HepG2 (cell line): ENCODE data around the gene TPD52L2. TPM values are rescaled to one million over a fixed set of nuclear protein-coding genes. Genes with fewer than 3 reads are reported as not detected.

Experiments
- EEA1 ChIP-seq: sonication (generic); formaldehyde crosslinking; IDR thresholded peaks from 2 replicates; pipeline ENCODE4 v1.5.1; 2020; ENCODE audit warnings: mild to moderate bottlenecking, missing genetic modification reagents, borderline replicate concordance
- MED8 ChIP-seq: sonication (generic); formaldehyde crosslinking; IDR thresholded peaks from 2 replicates; pipeline ENCODE4 v1.8.1; 2023; ENCODE audit warnings: mild to moderate bottlenecking, missing genetic modification reagents; ENCODE audit not compliant: insufficient replicate concordance
- RBM39 ChIP-seq: fragments of 200-400 bp; formaldehyde crosslinking; IDR thresholded peaks from one replicate; pipeline ENCODE4 v1.6.1; 2018; ENCODE audit warnings: antibody characterized with exemption, mild to moderate bottlenecking, low read depth, low read length; ENCODE audit not compliant: poor library complexity, severe bottlenecking
- RCOR2 ChIP-seq: IDR thresholded peaks from 2 replicates; pipeline ENCODE4 v1.6.1; 2016; ENCODE audit warnings: missing biosample characterization, missing genetic modification reagents
- SNAPC2 ChIP-seq: sonication (generic); formaldehyde crosslinking; IDR thresholded peaks from 2 replicates; pipeline ENCODE4 v1.8.1; 2022; ENCODE audit warnings: mild to moderate bottlenecking, missing genetic modification reagents
- STAG1 ChIP-seq: sonication (generic); formaldehyde crosslinking; IDR thresholded peaks from 2 replicates; pipeline ENCODE4 v1.4.0; 2020; ENCODE audit warnings: missing genetic modification reagents
- TBX3 ChIP-seq: fragments of 450-650 bp; IDR thresholded peaks from 2 replicates; pipeline ENCODE4 v1.6.1; 2017; ENCODE audit warnings: antibody characterized with exemption, mild to moderate bottlenecking, inconsistent platforms, borderline replicate concordance
- ZNF546 ChIP-seq: sonication (generic); formaldehyde crosslinking; conservative IDR thresholded peaks from 2 replicates; pipeline ENCODE4 v1.8.1; 2023; ENCODE audit warnings: mild to moderate bottlenecking, missing genetic modification reagents
- ZNF589 ChIP-seq: sonication (generic); formaldehyde crosslinking; conservative IDR thresholded peaks from 2 replicates; pipeline ENCODE4 v1.8.0; 2022; ENCODE audit warnings: mild to moderate bottlenecking, moderate library complexity, missing genetic modification reagents
- ZNF660 ChIP-seq: sonication (generic); formaldehyde crosslinking; IDR thresholded peaks from 2 replicates; pipeline ENCODE4 v1.5.1; 2020; ENCODE audit warnings: mild to moderate bottlenecking, low read depth, missing genetic modification reagents, borderline replicate concordance
- polyA plus RNA-seq, 8 experiments: library from polyadenylated mRNA; depleted of rRNA in 3 of 8; stranded (reverse) in 7 of 8; unstranded in 1 of 8; fragments of >200 nt; fragmentation: Illumina TruSeq in 4 of 8; extraction: Trizol in 4 of 8; gene quantifications; 2 replicates each; pipeline versions ENCODE4 v1.2.1 to v1.2.3, GENCODE V29; 2011 to 2016; ENCODE audit warnings: low read depth in 4 of 8, missing spikeins in 1 of 8, mixed read lengths in 1 of 8; ENCODE audit not compliant: insufficient read depth in 1 of 8
- total RNA-seq, 5 experiments: library from RNA; depleted of rRNA; stranded (reverse); fragments of >200 nt; fragmentation: Illumina TruSeq; extraction: Trizol; gene quantifications; 2 replicates each; pipeline ENCODE4 v1.2.3, GENCODE V29; 2016; ENCODE audit warnings: low read depth in 1 of 5
- TF ChIP-seq, protein P1 (sequence below): sonication (generic); formaldehyde crosslinking; IDR thresholded peaks from 2 replicates; pipeline ENCODE4 v1.5.0; 2020; ENCODE audit warnings: mild to moderate bottlenecking, missing genetic modification reagents, borderline replicate concordance
- TF ChIP-seq, protein P2 (sequence below): sonication (generic); formaldehyde crosslinking; IDR thresholded peaks from 2 replicates; pipeline ENCODE4 v1.8.1; 2023; ENCODE audit warnings: missing genetic modification reagents, inconsistent platforms, borderline replicate concordance
- TF ChIP-seq, protein P3 (sequence below): sonication (generic); formaldehyde crosslinking; IDR thresholded peaks from 2 replicates; pipeline ENCODE4 v1.4.0; 2020; ENCODE audit warnings: missing genetic modification reagents
- TF ChIP-seq, protein P4 (sequence below): sonication (generic); formaldehyde crosslinking; IDR thresholded peaks from 2 replicates; pipeline ENCODE4 v1.5.0; 2020; ENCODE audit warnings: missing genetic modification reagents

Gene TPD52L2
- total and polyA plus RNA-seq, 2 of the 13 experiments (the other 11 are each of a cell fraction or from before 2014, with no cell fraction given) = 156 to 184 TPM

DNA sequence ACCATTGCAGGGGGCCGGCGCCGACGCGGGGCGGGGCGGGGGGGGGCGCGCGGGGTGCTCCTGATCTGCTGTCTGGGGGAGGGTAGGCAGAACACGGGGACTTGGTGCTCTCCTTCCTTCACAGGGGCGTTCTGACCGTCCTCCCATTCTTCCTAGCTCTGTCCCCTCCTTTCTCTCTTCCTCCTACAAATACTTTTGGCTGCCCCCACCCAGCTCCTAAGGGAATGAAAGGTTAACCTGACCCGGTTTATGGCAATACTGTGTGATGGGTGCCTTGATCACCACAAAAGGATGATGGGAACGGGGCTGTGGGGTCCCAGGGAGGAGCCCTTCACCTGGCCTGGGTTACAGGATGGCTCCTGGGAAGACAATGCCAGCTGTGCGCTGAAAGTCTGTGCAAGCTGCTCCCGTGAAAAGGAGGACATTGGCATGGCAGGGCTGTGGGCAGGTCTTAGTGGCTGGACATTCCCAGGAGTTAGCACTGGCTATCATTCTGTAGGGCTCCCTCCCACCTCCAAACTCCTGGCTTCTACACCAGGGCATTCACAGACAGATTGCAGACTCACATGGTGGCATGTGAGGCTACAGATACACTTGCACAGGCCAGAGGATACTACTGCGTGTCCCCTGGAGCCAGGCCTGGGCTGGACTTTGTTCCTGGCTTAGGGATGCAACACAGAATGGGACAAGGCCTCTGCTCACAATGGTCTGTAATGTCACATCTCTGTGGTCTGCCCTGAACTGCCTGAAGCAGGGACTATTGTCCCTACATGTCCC lies 1.9 kb upstream of the TPD52L2 start (continued):
- TF ChIP-seq EEA1 (CRISPR knock-in tag) = no peak
- TF ChIP-seq, protein P1, sequence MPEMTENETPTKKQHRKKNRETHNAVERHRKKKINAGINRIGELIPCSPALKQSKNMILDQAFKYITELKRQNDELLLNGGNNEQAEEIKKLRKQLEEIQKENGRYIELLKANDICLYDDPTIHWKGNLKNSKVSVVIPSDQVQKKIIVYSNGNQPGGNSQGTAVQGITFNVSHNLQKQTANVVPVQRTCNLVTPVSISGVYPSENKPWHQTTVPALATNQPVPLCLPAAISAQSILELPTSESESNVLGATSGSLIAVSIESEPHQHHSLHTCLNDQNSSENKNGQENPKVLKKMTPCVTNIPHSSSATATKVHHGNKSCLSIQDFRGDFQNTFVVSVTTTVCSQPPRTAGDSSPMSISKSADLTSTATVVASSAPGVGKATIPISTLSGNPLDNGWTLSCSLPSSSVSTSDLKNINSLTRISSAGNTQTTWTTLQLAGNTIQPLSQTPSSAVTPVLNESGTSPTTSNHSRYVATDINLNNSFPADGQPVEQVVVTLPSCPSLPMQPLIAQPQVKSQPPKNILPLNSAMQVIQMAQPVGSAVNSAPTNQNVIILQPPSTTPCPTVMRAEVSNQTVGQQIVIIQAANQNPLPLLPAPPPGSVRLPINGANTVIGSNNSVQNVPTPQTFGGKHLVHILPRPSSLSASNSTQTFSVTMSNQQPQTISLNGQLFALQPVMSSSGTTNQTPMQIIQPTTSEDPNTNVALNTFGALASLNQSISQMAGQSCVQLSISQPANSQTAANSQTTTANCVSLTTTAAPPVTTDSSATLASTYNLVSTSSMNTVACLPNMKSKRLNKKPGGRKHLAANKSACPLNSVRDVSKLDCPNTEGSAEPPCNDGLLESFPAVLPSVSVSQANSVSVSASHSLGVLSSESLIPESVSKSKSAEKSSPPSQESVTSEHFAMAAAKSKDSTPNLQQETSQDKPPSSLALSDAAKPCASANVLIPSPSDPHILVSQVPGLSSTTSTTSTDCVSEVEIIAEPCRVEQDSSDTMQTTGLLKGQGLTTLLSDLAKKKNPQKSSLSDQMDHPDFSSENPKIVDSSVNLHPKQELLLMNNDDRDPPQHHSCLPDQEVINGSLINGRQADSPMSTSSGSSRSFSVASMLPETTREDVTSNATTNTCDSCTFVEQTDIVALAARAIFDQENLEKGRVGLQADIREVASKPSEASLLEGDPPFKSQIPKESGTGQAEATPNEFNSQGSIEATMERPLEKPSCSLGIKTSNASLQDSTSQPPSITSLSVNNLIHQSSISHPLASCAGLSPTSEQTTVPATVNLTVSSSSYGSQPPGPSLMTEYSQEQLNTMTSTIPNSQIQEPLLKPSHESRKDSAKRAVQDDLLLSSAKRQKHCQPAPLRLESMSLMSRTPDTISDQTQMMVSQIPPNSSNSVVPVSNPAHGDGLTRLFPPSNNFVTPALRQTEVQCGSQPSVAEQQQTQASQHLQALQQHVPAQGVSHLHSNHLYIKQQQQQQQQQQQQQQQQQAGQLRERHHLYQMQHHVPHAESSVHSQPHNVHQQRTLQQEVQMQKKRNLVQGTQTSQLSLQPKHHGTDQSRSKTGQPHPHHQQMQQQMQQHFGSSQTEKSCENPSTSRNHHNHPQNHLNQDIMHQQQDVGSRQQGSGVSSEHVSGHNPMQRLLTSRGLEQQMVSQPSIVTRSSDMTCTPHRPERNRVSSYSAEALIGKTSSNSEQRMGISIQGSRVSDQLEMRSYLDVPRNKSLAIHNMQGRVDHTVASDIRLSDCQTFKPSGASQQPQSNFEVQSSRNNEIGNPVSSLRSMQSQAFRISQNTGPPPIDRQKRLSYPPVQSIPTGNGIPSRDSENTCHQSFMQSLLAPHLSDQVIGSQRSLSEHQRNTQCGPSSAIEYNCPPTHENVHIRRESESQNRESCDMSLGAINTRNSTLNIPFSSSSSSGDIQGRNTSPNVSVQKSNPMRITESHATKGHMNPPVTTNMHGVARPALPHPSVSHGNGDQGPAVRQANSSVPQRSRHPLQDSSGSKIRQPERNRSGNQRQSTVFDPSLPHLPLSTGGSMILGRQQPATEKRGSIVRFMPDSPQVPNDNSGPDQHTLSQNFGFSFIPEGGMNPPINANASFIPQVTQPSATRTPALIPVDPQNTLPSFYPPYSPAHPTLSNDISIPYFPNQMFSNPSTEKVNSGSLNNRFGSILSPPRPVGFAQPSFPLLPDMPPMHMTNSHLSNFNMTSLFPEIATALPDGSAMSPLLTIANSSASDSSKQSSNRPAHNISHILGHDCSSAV (CRISPR knock-in tag) = no peak
- TF ChIP-seq, protein P2, sequence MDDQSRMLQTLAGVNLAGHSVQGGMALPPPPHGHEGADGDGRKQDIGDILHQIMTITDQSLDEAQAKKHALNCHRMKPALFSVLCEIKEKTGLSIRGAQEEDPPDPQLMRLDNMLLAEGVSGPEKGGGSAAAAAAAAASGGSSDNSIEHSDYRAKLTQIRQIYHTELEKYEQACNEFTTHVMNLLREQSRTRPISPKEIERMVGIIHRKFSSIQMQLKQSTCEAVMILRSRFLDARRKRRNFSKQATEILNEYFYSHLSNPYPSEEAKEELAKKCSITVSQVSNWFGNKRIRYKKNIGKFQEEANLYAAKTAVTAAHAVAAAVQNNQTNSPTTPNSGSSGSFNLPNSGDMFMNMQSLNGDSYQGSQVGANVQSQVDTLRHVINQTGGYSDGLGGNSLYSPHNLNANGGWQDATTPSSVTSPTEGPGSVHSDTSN (CRISPR knock-in tag) = no peak
- TF ChIP-seq ZNF660 (CRISPR knock-in tag) = no peak
- TF ChIP-seq TBX3 = no peak
- TF ChIP-seq, protein P3, sequence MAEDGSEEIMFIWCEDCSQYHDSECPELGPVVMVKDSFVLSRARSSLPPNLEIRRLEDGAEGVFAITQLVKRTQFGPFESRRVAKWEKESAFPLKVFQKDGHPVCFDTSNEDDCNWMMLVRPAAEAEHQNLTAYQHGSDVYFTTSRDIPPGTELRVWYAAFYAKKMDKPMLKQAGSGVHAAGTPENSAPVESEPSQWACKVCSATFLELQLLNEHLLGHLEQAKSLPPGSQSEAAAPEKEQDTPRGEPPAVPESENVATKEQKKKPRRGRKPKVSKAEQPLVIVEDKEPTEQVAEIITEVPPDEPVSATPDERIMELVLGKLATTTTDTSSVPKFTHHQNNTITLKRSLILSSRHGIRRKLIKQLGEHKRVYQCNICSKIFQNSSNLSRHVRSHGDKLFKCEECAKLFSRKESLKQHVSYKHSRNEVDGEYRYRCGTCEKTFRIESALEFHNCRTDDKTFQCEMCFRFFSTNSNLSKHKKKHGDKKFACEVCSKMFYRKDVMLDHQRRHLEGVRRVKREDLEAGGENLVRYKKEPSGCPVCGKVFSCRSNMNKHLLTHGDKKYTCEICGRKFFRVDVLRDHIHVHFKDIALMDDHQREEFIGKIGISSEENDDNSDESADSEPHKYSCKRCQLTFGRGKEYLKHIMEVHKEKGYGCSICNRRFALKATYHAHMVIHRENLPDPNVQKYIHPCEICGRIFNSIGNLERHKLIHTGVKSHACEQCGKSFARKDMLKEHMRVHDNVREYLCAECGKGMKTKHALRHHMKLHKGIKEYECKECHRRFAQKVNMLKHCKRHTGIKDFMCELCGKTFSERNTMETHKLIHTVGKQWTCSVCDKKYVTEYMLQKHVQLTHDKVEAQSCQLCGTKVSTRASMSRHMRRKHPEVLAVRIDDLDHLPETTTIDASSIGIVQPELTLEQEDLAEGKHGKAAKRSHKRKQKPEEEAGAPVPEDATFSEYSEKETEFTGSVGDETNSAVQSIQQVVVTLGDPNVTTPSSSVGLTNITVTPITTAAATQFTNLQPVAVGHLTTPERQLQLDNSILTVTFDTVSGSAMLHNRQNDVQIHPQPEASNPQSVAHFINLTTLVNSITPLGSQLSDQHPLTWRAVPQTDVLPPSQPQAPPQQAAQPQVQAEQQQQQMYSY (CRISPR knock-in tag) = no peak
- TF ChIP-seq STAG1 = no peak
- TF ChIP-seq ZNF546 = no peak
- 0 out of 2 replicates have a peak, but pooled peaks have one; percentile 31 for TF ChIP-seq ZNF589 (CRISPR knock-in tag)
- TF ChIP-seq MED8 (CRISPR knock-in tag) = no peak
- TF ChIP-seq RCOR2 = 0 out of 2 replicates have a peak, but pooled peaks have one; percentile 5
- TF ChIP-seq, protein P4, sequence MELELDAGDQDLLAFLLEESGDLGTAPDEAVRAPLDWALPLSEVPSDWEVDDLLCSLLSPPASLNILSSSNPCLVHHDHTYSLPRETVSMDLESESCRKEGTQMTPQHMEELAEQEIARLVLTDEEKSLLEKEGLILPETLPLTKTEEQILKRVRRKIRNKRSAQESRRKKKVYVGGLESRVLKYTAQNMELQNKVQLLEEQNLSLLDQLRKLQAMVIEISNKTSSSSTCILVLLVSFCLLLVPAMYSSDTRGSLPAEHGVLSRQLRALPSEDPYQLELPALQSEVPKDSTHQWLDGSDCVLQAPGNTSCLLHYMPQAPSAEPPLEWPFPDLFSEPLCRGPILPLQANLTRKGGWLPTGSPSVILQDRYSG (CRISPR knock-in tag) = no peak
- TF ChIP-seq RBM39 = no peak
- TF ChIP-seq SNAPC2 (CRISPR knock-in tag) = no peak; the same call in 1 of the 2 replicates
